PC-9 (cell line): ENCODE data around the gene SPATA6.
"Not testable (repeated sequence)": the region's sequence is repeated elsewhere in the genome, so short reads cannot be mapped to it uniquely, and the experiment has no call there.

Experiments
- EZH2 ChIP-seq: fragments of 200-600 bp; sonication (generic); IDR thresholded peaks from 2 replicates; pipeline ENCODE4 v1.8.0; 2017; ENCODE audit warnings: antibody characterized with exemption, low read depth
- TF ChIP-seq, protein P1 (sequence below): fragments of 200-600 bp; sonication (generic); conservative IDR thresholded peaks from 2 replicates; pipeline ENCODE4 v1.6.1; 2017; ENCODE audit warnings: mixed run types, antibody characterized with exemption, mild to moderate bottlenecking, moderate library complexity

GRCh38 chr1:48440786-48441185, 31.2 kb downstream of the SPATA6 start:
- TF ChIP-seq, protein P1, sequence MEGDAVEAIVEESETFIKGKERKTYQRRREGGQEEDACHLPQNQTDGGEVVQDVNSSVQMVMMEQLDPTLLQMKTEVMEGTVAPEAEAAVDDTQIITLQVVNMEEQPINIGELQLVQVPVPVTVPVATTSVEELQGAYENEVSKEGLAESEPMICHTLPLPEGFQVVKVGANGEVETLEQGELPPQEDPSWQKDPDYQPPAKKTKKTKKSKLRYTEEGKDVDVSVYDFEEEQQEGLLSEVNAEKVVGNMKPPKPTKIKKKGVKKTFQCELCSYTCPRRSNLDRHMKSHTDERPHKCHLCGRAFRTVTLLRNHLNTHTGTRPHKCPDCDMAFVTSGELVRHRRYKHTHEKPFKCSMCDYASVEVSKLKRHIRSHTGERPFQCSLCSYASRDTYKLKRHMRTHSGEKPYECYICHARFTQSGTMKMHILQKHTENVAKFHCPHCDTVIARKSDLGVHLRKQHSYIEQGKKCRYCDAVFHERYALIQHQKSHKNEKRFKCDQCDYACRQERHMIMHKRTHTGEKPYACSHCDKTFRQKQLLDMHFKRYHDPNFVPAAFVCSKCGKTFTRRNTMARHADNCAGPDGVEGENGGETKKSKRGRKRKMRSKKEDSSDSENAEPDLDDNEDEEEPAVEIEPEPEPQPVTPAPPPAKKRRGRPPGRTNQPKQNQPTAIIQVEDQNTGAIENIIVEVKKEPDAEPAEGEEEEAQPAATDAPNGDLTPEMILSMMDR, result not testable (repeated sequence)
- not testable (repeated sequence) for TF ChIP-seq EZH2
